Measurements from ENCODE around the gene DSCAML1. TPM values are rescaled to one million over a fixed set of nuclear protein-coding genes. Genes with fewer than 3 reads are reported as not detected.
A peak's percentile ranks its signal among the peaks of the same experiment; 100 is the strongest.

The DSCAML1 gene
- total and polyA plus RNA-seq, 7 experiments from 2014 or later, result 0.17 to 1.3 (median 0.60) TPM; not detected in 2

- H3K4me1 ChIP-seq (ENCODE audit: control insufficient read depth in 2 of 2, insufficient read depth in 2 of 2, low read length in 2 of 2), result no peaks in the 10 kb centered on the region
- ATAC-seq, result no peak
- Mint-ChIP-seq H3K36me3 (no peaks in the 10 kb centered on the region), H3K27ac (no peak overlapping the region), H3K4me1 (peaks cover 0 to 2% (median 0%) of the 10 kb centered on the region in 7 donors), H3K27me3 (peaks cover 9 to 19% (median 10%) of the 10 kb centered on the region in 5 donors), H3K4me3 (peak overlapping the region in 4 of 10 donors; percentile 16 to 67 (median 23)), H3K9me3 (peaks cover 0 to under 1% (median 0%) of the 10 kb centered on the region in 11 donors)
- CTCF ChIA-PET, result no interaction called here
- H3K27me3 ChIP-seq (ENCODE audit: control insufficient read depth in 2 of 2, insufficient read depth in 2 of 2, low read length in 2 of 2), result no peaks in the 10 kb centered on the region
- no peaks in the 10 kb centered on the region for H3K9me3 ChIP-seq (ENCODE audit: control insufficient read depth in 2 of 3, low read length in 3 of 3)
- H3K36me3 ChIP-seq (ENCODE audit: control insufficient read depth in 2 of 3, insufficient read depth in 3 of 3, low read length in 3 of 3), result no peaks in the 10 kb centered on the region
- DNase-seq, result no peak
- H3K4me3 ChIP-seq (ENCODE audit: low read length), result no peak overlapping the region
- POLR2A ChIA-PET, result no interaction called here
- H3K27ac ChIP-seq (ENCODE audit: low read depth, low read length), result no peak overlapping the region
- intact Hi-C loops (cut with micrococcal nuclease), result no loop called here
Observed at GRCh38 chr11:117529816-117530215, 267.2 kb downstream of the DSCAML1 start.

DNA sequence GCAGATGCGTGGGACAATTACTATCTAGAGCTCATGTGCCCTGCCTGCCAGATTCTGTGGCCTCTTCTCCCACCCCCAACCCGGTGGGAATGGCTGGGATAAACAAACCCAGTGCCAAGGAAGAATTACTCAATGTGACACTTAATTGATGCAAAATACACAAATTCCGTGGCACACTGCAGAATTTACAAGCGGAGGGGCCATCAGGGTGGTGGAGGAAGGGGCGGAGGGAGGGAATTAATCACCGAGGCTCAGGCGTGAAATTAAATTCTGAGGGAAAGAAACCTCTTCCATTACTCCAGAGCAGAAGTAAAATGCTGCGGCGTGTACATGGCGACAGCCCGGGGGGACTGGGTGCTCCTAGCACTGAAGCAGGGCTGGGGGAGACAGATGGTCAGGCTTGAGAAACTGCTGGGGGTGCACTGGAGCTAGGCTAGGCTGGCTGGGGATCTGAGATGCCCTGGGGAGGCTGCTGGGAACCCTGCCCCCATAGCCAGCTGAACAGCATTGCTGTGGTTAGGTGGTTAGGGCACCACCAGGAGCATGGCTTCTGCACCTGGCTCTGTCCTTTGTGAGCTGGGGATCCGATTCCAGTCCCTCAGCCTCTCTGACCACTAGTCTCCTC, 268.8 kb downstream of the DSCAML1 start:
- Histone ChIP-seq H3K27ac (ENCODE audit: low read depth, low read length) (no peak overlapping the region), H3K36me3 (ENCODE audit: control insufficient read depth in 2 of 3, insufficient read depth in 3 of 3, low read length in 3 of 3) (no peaks in the 10 kb centered on the region), H3K27me3 (ENCODE audit: control insufficient read depth in 2 of 2, insufficient read depth in 2 of 2, low read length in 2 of 2) (no peaks in the 10 kb centered on the region), H3K4me3 (ENCODE audit: low read length) (no peak overlapping the region), H3K9me3 (ENCODE audit: control insufficient read depth in 2 of 3, low read length in 3 of 3) (no peaks in the 10 kb centered on the region), H3K4me1 (ENCODE audit: control insufficient read depth in 2 of 2, insufficient read depth in 2 of 2, low read length in 2 of 2) (no peaks in the 10 kb centered on the region)
- Mint-ChIP-seq H3K9me3 (no peaks in the 10 kb centered on the region), H3K36me3 (no peaks in the 10 kb centered on the region), H3K27ac (no peak overlapping the region), H3K4me1 (peaks cover 0 to 2% (median 0%) of the 10 kb centered on the region in 7 donors), H3K27me3 (peaks cover 9 to 18% (median 10%) of the 10 kb centered on the region in 5 donors), H3K4me3 (no peak overlapping the region)
- DNase-seq, result no peak
- intact Hi-C loops (cut with micrococcal nuclease), result no loop called here
- no peak for ATAC-seq
- POLR2A ChIA-PET, result no interaction called here
- CTCF ChIA-PET, result no interaction called here

GRCh38 chr11:117527271-117527670, 269.7 kb downstream of the DSCAML1 start:
- no peaks in the 10 kb centered on the region for H3K27me3 ChIP-seq (ENCODE audit: control insufficient read depth in 2 of 2, insufficient read depth in 2 of 2, low read length in 2 of 2)
- ATAC-seq, result no peak
- no peak overlapping the region for H3K27ac ChIP-seq (ENCODE audit: low read depth, low read length)

GRCh38 chr11:117525866-117526542, 271.0 kb downstream of the DSCAML1 start:
- no peak for ATAC-seq
- H3K4me1 ChIP-seq (ENCODE audit: control insufficient read depth in 2 of 2, insufficient read depth in 2 of 2, low read length in 2 of 2), result no peaks in the 10 kb centered on the region
- peaks cover 0 to 2% (median 0%) of the 10 kb centered on the region in 7 donors for H3K4me1 Mint-ChIP-seq
- no peak overlapping the region for H3K4me3 Mint-ChIP-seq
- no peaks in the 10 kb centered on the region for H3K36me3 Mint-ChIP-seq
- peaks cover 7 to 12% (median 10%) of the 10 kb centered on the region in 5 donors for H3K27me3 Mint-ChIP-seq
- no peaks in the 10 kb centered on the region for H3K9me3 Mint-ChIP-seq
- H3K36me3 ChIP-seq (ENCODE audit: control insufficient read depth in 2 of 3, insufficient read depth in 3 of 3, low read length in 3 of 3), result no peaks in the 10 kb centered on the region
- H3K4me3 ChIP-seq (ENCODE audit: low read length), result no peak overlapping the region
- intact Hi-C loops (cut with micrococcal nuclease), result no loop called here
- no peaks in the 10 kb centered on the region for H3K9me3 ChIP-seq (ENCODE audit: control insufficient read depth in 2 of 3, low read length in 3 of 3)
- POLR2A ChIA-PET, result no interaction called here
- H3K27ac ChIP-seq (ENCODE audit: low read depth, low read length), result no peak overlapping the region
- DNase-seq, result no peak
- no peak overlapping the region for H3K27ac Mint-ChIP-seq
- no peaks in the 10 kb centered on the region for H3K27me3 ChIP-seq (ENCODE audit: control insufficient read depth in 2 of 2, insufficient read depth in 2 of 2, low read length in 2 of 2)
- CTCF ChIA-PET, result no interaction called here

More at GRCh38 chr11:117527271-117527670, 269.7 kb downstream of the DSCAML1 start:
- intact Hi-C loops (cut with micrococcal nuclease), result no loop called here
- no peaks in the 10 kb centered on the region for H3K36me3 ChIP-seq (ENCODE audit: control insufficient read depth in 2 of 3, insufficient read depth in 3 of 3, low read length in 3 of 3)
- no peaks in the 10 kb centered on the region for H3K9me3 ChIP-seq (ENCODE audit: control insufficient read depth in 2 of 3, low read length in 3 of 3)
- Mint-ChIP-seq H3K9me3 (no peaks in the 10 kb centered on the region), H3K4me3 (no peak overlapping the region), H3K36me3 (no peaks in the 10 kb centered on the region), H3K27me3 (peaks cover 8 to 15% (median 10%) of the 10 kb centered on the region in 5 donors), H3K27ac (no peak overlapping the region), H3K4me1 (peaks cover 0 to 2% (median 0%) of the 10 kb centered on the region in 7 donors)
- ChIA-PET POLR2A (no interaction called here), CTCF (no interaction called here)
- no peak for DNase-seq
- no peak overlapping the region for H3K4me3 ChIP-seq (ENCODE audit: low read length)
- H3K4me1 ChIP-seq (ENCODE audit: control insufficient read depth in 2 of 2, insufficient read depth in 2 of 2, low read length in 2 of 2), result no peaks in the 10 kb centered on the region

- no peaks in the 10 kb centered on the region for H3K36me3 Mint-ChIP-seq
- intact Hi-C loops (cut with micrococcal nuclease), result no loop called here
- no peaks in the 10 kb centered on the region for H3K9me3 ChIP-seq (ENCODE audit: control insufficient read depth in 2 of 3, low read length in 3 of 3)
- no peaks in the 10 kb centered on the region for H3K9me3 Mint-ChIP-seq
- peaks cover 0 to 4% (median 1%) of the 10 kb centered on the region in 5 donors for H3K27me3 Mint-ChIP-seq
- DNase-seq (no peak), ATAC-seq (no peak)
- H3K4me3 ChIP-seq (ENCODE audit: low read length), result no peak overlapping the region
- H3K4me1 ChIP-seq (ENCODE audit: control insufficient read depth in 2 of 2, insufficient read depth in 2 of 2, low read length in 2 of 2), result no peaks in the 10 kb centered on the region
- H3K4me1 Mint-ChIP-seq, result no peaks in the 10 kb centered on the region
- no peaks in the 10 kb centered on the region for H3K27me3 ChIP-seq (ENCODE audit: control insufficient read depth in 2 of 2, insufficient read depth in 2 of 2, low read length in 2 of 2)
- H3K36me3 ChIP-seq (ENCODE audit: control insufficient read depth in 2 of 3, insufficient read depth in 3 of 3, low read length in 3 of 3), result no peaks in the 10 kb centered on the region
- ChIA-PET POLR2A (no interaction called here), CTCF (no interaction called here)
- H3K4me3 Mint-ChIP-seq, result no peak overlapping the region
- H3K27ac Mint-ChIP-seq, result no peak overlapping the region
- H3K27ac ChIP-seq (ENCODE audit: low read depth, low read length), result no peak overlapping the region
Observed at GRCh38 chr11:117524468-117525183, 272.4 kb downstream of the DSCAML1 start.

DNA sequence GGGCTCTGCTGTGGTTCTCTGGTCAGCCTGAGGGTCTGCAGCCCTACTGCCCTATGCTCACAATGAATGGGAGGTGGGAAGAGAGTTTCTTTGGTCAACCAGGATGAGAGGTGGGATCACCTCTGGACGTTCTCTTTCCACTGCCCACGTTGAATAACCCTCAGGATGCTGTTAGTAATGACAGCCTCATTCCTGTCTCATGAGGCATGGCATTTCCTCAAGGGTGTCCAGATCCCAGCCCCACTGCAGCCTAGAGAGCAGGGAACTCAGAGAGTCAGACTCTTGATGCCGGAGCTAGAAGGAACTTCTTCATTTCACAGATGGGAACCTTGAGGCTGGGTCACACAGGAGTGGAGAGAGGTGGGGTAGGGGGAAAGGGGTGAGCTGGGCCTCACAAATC, 273.3 kb downstream of the DSCAML1 start:
- H3K4me1 ChIP-seq (ENCODE audit: control insufficient read depth in 2 of 2, insufficient read depth in 2 of 2, low read length in 2 of 2), result no peaks in the 10 kb centered on the region
- no peaks in the 10 kb centered on the region for H3K27me3 ChIP-seq (ENCODE audit: control insufficient read depth in 2 of 2, insufficient read depth in 2 of 2, low read length in 2 of 2)
- H3K9me3 Mint-ChIP-seq, result no peaks in the 10 kb centered on the region
- no peaks in the 10 kb centered on the region for H3K9me3 ChIP-seq (ENCODE audit: control insufficient read depth in 2 of 3, low read length in 3 of 3)
- no peaks in the 10 kb centered on the region for H3K36me3 Mint-ChIP-seq
- H3K4me3 Mint-ChIP-seq, result no peak overlapping the region
- intact Hi-C loops (cut with micrococcal nuclease), result no loop called here
- no peak overlapping the region for H3K27ac Mint-ChIP-seq
- H3K27ac ChIP-seq (ENCODE audit: low read depth, low read length), result no peak overlapping the region
- POLR2A ChIA-PET, result no interaction called here
- no peak for ATAC-seq
- DNase-seq, result no peak
- H3K4me3 ChIP-seq (ENCODE audit: low read length), result no peak overlapping the region
- no peaks in the 10 kb centered on the region for H3K36me3 ChIP-seq (ENCODE audit: control insufficient read depth in 2 of 3, insufficient read depth in 3 of 3, low read length in 3 of 3)
- no peaks in the 10 kb centered on the region for H3K4me1 Mint-ChIP-seq
- peaks cover 0 to 4% (median 0%) of the 10 kb centered on the region in 5 donors for H3K27me3 Mint-ChIP-seq
- CTCF ChIA-PET, result no interaction called here
